ACHN (cell line): ENCODE measurements around the gene MED25.
A peak's percentile ranks its signal among the peaks of the same experiment; 100 is the strongest.

Experiments
- DNase-seq: peaks from one replicate; pipeline ENCODE4 v3.0.0-alpha.2; 2015
- in situ Hi-C: cut with HindIII; loops from 2 replicates; pipeline ENCODE4 v1.10.0; 2017; ENCODE audit warnings: low sequenced_read_pairs, low pct_ligation_motif_present, low pct_unique_long_range_greater_than_20kb

Gene MED25

DNA sequence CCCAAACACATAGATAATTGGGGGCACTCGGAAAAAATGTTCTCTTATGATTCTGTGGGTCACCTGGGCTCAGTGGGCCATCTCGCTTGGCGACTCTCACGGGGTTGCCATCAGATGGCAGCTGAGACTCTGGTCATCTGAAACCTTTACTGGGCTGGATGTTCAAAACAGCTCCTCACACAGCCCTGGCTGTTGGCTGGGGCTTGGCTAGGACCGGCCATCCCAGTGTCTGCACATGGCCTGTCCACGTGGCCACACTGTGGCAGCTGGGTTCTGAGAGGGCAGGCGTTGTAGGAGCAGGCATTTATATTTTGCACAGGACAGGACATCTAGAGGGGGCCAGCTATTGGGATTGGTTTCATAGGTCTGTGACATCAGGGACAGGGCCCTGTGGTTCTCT, 15.5 kb downstream of the MED25 start:
- DNase-seq, result no peak
- in situ Hi-C loops, result no loop called here

DNA sequence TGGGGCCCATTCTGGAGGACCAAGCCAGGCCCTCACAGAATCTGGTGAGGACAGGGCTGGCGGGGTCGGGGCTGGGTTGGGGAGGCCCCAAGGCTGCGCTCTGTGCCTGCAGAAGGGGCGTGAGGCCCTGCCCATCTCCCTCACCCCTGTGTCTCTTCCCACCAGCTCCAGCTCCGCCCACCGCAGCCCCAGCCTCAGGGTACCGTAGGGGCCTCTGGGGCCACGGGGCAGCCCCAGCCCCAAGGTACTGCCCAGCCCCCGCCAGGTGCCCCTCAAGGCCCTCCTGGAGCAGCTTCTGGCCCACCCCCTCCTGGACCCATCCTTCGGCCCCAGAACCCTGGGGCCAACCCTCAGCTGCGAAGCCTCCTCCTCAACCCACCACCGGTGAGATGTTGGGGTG, 17.5 kb downstream of the MED25 start:
- DNase-seq, result no peak
- in situ Hi-C loops, result no loop called here

GRCh38 chr19:49836176-49837008, 18.3 kb downstream of the MED25 start:
- in situ Hi-C loops, result no loop called here
- DNase-seq, result no peak

GRCh38 chr19:49837009-49837310, 18.9 kb downstream of the MED25 start:
- no peak for DNase-seq

DNA sequence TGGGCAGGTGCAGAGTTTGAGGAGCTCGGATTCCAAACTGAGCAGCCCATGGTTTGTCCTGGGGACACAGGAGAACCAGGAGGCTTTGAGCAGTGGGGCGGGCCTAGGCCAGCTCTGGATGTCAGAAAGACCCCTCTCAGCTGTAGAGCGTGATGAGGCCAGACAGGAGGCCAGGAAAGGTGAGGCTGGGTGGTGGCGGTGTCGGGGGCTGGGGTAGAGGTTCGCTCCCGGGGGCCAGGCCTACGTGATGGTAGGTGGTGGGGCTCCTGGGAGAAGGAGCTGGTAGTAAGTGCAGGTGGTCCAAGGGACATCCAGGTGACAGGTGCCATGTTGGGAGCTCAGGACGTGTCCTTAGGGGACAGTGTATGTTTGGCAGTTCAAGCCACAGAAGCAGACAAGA, 19.3 kb downstream of the MED25 start:
- in situ Hi-C loops, result no loop called here
- no peak for DNase-seq

More at GRCh38 chr19:49837009-49837310, 18.9 kb downstream of the MED25 start:
- in situ Hi-C loops, result no loop called here

GRCh38 chr19:49838885-49839588, 20.9 kb downstream of the MED25 start:
- in situ Hi-C loops, result no loop called here
- no peak for DNase-seq

DNA sequence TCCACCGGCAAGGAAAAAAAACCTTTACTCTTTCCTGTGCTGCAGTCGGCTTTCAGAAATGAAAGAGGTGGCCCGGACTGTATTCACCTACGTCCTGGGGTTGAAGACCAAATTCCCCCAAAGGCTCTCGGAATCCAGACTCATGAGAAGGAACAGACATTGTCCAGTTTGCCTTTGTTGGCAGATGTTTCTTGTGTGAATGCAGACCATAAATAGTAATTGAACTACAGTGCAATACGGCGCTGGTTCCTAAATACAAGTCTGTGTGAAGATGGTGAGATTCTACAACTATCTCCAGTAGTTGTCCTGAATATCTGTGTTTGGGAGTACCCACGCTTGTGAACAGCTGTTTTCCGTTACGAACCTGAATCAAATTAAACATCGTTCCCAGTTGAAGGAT, 21.6 kb downstream of the MED25 start:
- no peak for DNase-seq
- in situ Hi-C loops, result no loop called here

DNA sequence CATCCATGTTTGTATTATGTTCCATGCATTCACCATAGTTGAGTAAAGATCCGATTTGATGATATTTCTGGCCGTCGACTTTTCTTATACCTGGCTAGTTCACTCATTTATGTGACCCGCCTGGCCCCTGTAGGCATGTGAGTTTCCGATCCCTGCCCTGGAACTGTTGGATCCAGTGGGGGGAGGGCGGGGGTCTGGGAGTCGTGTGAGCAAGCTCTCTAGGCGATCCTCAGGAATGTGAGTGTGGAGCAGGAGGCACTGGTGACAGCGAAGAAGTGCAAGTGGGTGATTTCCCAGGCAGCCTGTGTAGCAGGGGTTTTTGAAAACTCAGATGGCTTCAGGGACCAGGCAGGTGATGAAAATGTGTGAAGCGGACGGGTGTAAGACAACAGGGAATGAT, 22.2 kb downstream of the MED25 start:
- in situ Hi-C loops, result no loop called here
- no peak for DNase-seq

GRCh38 chr19:49840736-49841249, 22.7 kb downstream of the MED25 start:
- DNase-seq, result no peak
- in situ Hi-C loops, result no loop called here

GRCh38 chr19:49843265-49843664, 25.2 kb downstream of the MED25 start:
- DNase-seq, result no peak
- in situ Hi-C loops, result no loop called here

GRCh38 chr19:49844138-49845095, 26.3 kb downstream of the MED25 start:
- DNase-seq, result no peak
- in situ Hi-C loops, result no loop called here

DNA sequence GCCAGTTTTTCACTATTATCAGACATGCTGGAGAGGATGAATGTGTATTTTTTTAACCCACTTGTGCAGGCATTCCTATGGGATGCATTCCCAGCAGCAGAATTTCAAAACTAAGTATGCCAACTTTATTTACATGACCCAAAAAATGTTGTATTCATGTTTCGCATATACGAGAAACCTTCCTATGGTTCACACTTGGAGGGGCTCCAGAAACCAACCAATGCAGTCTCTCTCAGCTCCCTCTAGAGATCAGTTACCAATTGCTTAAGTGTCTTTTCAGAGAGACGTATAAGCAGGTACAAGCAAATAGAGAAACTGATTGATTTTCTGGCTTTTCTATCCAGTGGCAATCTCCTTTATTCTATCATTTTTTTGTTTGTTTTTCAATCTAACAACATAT, 27.3 kb downstream of the MED25 start:
- in situ Hi-C loops, result no loop called here

DNA sequence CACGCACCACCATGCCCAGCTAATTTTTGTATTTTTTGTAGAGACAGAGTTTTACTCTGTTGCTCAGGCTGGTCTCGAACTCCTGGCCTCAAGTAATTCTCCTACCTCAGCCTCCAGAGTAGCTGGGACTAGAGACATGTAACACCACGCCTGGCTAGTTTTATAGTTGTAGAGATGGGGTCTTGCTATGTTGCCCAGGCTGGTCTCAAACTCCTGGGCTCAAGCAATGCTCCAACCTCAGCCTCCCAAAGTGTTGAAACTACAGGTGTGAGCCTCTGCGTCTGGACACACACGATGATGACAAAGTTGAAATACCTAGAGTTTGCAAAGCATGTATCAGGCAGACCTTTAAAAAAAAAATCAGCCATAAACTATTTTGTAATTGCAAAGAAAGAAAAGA, 28.3 kb downstream of the MED25 start:
- in situ Hi-C loops, result no loop called here

More for the DNA sequence above, 27.3 kb downstream of the MED25 start:
- DNase-seq, result no peak

GRCh38 chr19:49847731-49848696, 29.9 kb downstream of the MED25 start:
- in situ Hi-C loops, result no loop called here

More for the DNA sequence above, 28.3 kb downstream of the MED25 start:
- no peak for DNase-seq

GRCh38 chr19:49848938-49849337, 30.8 kb downstream of the MED25 start:
- in situ Hi-C loops, result no loop called here
- DNase-seq, result no peak

More at GRCh38 chr19:49847731-49848696, 29.9 kb downstream of the MED25 start:
- peak; percentile 84 for DNase-seq

DNA sequence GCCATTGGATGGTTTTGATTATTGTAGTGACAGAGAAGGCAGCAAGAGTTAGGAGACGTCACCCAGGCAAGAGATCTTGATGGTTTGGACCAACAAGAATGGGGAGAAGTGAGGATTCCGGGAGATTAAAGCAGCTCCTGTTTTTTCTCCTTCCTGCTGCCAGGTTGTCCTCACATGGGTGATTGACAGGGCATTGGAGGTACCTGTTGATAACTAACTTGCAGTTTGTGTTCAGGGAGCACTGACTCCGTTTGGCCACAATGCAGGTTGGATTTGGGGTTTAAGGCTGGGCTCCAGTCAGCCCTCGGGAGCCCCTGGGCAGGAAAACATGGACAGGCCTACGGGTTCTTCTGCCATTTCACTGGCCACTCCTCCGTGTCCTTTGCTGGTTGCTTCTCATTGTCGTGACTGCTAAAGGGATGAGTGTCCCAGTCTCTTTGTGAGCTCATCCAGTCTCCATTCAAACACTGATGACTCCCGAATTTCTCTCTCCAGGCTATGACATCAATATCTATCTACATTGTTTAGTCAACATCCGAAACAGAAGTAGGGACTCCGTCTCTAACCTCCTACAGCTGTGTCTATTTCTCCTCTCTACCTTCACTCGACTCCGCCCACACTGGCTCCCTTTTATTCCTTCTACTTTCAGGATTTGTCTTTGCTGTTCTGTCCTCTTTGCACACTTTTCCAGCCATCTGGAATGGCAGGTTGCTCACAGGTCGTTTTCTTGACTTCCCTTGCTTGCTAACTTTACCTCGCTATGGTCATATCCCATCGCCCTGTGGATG, 31.5 kb downstream of the MED25 start:
- in situ Hi-C loops, result no loop called here

GRCh38 chr19:49850221-49850486, 32.1 kb downstream of the MED25 start:
- in situ Hi-C loops, result no loop called here
- no peak for DNase-seq

More for the DNA sequence above, 31.5 kb downstream of the MED25 start:
- DNase-seq, result no peak
